K562 (cell line): Measurements from ENCODE around the gene DENND2A. TPM values are rescaled to one million over a fixed set of nuclear protein-coding genes. Genes with fewer than 3 reads are reported as not detected.

Experiments
- ATAC-seq: fragments of 200-7000 bp; cut with Tn5 transposase; 3 replicates; pipeline ENCODE4 v1.9.1; 2020; ENCODE audit warnings: moderate library complexity
- BruUV-seq: library from RNA; stranded (reverse); fragments of 400-500 nt; replicated peaks from 2 replicates; lab custom pipeline; 2021; lab: Mats Ljungman, UMichigan
- CTCF ChIA-PET: fragments of 300-600 bp; formaldehyde crosslinking; extraction: SDS; loops from one replicate; lab custom pipeline; 2021; ENCODE audit warnings: low intra/inter-chr PET ratio; lab: Yijun Ruan, JAX
- POLR2A ChIA-PET: fragments of 300-600, 350-650 bp; sonication (Branson Sonifier 250); formaldehyde crosslinking; extraction: SDS; loops from one replicate; lab custom pipeline; 2021; ENCODE audit warnings: antibody characterized with exemption, inconsistent platforms; lab: Yijun Ruan, JAX
- DNase-seq, 4 experiments: peaks; one replicate each; pipeline versions ENCODE4 v3.0.0 to v3.0.0-alpha.2; 2011 to 2018; ENCODE audit warnings: low spot score in 3 of 4, mixed read lengths in 3 of 4; ENCODE audit errors: extremely low read depth in 1 of 4
- FAIRE-seq: peaks from 2 replicates; lab custom pipeline; 2011; peaks lifted over from hg19 to GRCh38; lab: Jason Lieb, UNC
- H2AFZ ChIP-seq: 2 replicates; pipeline ENCODE4 v1.6.0; 2011; ENCODE audit warnings: low read depth, low read length, control low read depth, inconsistent platforms
- H3K27ac ChIP-seq: fragments of 200-600 bp; 3 replicates; pipeline ENCODE4 v1.8.0; 2011; ENCODE audit warnings: low read depth, mild to moderate bottlenecking, control low read depth, inconsistent platforms, low read length, moderate library complexity, mixed read lengths; ENCODE audit errors: extremely low read depth
- H3K27me3 ChIP-seq, 2 experiments: fragments of 300-600 bp in 1 of 2; 2 replicates in 1 of 2; 3 replicates in 1 of 2; pipeline versions ENCODE4 v1.6.0 to v1.8.0; 2011; ENCODE audit warnings: inconsistent platforms in 2 of 2, low read length in 2 of 2, mild to moderate bottlenecking in 1 of 2, mixed read lengths in 1 of 2, moderate library complexity in 1 of 2; ENCODE audit not compliant: control insufficient read depth in 2 of 2, insufficient read depth in 2 of 2
- H3K36me3 ChIP-seq: fragments of 300-600 bp; 3 replicates; pipeline ENCODE4 v1.8.0; 2011; ENCODE audit warnings: mild to moderate bottlenecking, low read length, inconsistent platforms; ENCODE audit not compliant: control insufficient read depth, insufficient read depth
- H3K4me1 ChIP-seq, 2 experiments: fragments of 200-600 bp in 1 of 2; replicated peaks in 1 of 2; 2 replicates in 1 of 2; 3 replicates in 1 of 2; pipeline versions ENCODE4 v1.5.1 to v1.8.0; 2011; ENCODE audit warnings: inconsistent platforms in 2 of 2, low read length in 2 of 2, mild to moderate bottlenecking in 1 of 2, mixed read lengths in 1 of 2, moderate library complexity in 1 of 2; ENCODE audit not compliant: control insufficient read depth in 2 of 2, insufficient read depth in 2 of 2
- H3K4me2 ChIP-seq: 2 replicates; pipeline ENCODE4 v1.6.1; 2011; ENCODE audit warnings: low read length, control low read depth, inconsistent platforms, mixed read lengths; ENCODE audit not compliant: insufficient read depth
- H3K4me3 ChIP-seq: fragments of 200-600 bp; sonication (generic), shearing (Covaris generic); 2 replicates; pipeline ENCODE4 v1.5.1; 2016; ENCODE audit warnings: control low read depth, inconsistent platforms
- H3K79me2 ChIP-seq: fragments of 200-600 bp; 3 replicates; pipeline ENCODE4 v1.8.0; 2011; ENCODE audit warnings: low read length, inconsistent platforms; ENCODE audit not compliant: control insufficient read depth, insufficient read depth
- H3K9ac ChIP-seq, 2 experiments: 2 replicates each; pipeline versions ENCODE4 v1.6.0 to v1.6.1; 2011; ENCODE audit warnings: low read depth in 2 of 2, low read length in 2 of 2, control low read depth in 1 of 2, inconsistent platforms in 1 of 2, mild to moderate bottlenecking in 1 of 2, mixed read lengths in 1 of 2; ENCODE audit not compliant: insufficient read depth in 1 of 2
- H3K9me1 ChIP-seq: one replicate; pipeline ENCODE4 v1.6.0; 2011; ENCODE audit warnings: inconsistent platforms, mild to moderate bottlenecking, low read length, moderate library complexity; ENCODE audit not compliant: control insufficient read depth, insufficient read depth
- H3K9me3 ChIP-seq: replicated peaks from 2 replicates; pipeline ENCODE4 v1.5.1; 2011; ENCODE audit warnings: low read depth, low read length, inconsistent platforms; ENCODE audit not compliant: control insufficient read depth, insufficient read depth
- H4K20me1 ChIP-seq: replicated peaks from 2 replicates; pipeline ENCODE4 v1.6.1; 2011; ENCODE audit warnings: low read length, inconsistent platforms, mixed read lengths; ENCODE audit not compliant: control insufficient read depth, insufficient read depth
- BCL6 ChIP-seq: fragments of 250-450 bp; sonication (Bioruptor Pico); IDR thresholded peaks from 2 replicates; pipeline ENCODE4 v1.4.0; 2020
- CAMTA2 ChIP-seq: fragments of 250-450 bp; sonication (Bioruptor Pico); conservative IDR thresholded peaks from 2 replicates; pipeline ENCODE4 v1.5.1; 2022
- CEBPB ChIP-seq: fragments of 450-650 bp; IDR thresholded peaks from 2 replicates; pipeline ENCODE4 v1.6.1; 2016; ENCODE audit warnings: missing genetic modification characterization, missing compliant biosample characterization
- FOXK2 ChIP-seq, 2 experiments: fragments of 450-650 bp; IDR thresholded peaks in 1 of 2; conservative IDR thresholded peaks in 1 of 2; 2 replicates each; pipeline ENCODE4 v1.6.1; 2016; ENCODE audit warnings: low read depth in 2 of 2, mild to moderate bottlenecking in 1 of 2
- MXI1 ChIP-seq: IDR thresholded peaks from 2 replicates; pipeline ENCODE4 v1.6.1; 2011; ENCODE audit warnings: low read depth, mild to moderate bottlenecking, improper control_type of control experiment, low read length
- NFXL1 ChIP-seq: fragments of 450-650 bp; formaldehyde crosslinking; IDR thresholded peaks from 2 replicates; pipeline ENCODE4 v1.4.0; 2021; ENCODE audit warnings: mild to moderate bottlenecking
- PHF21A ChIP-seq: fragments of 450-650 bp; IDR thresholded peaks from 2 replicates; pipeline ENCODE4 v1.6.1; 2017; ENCODE audit warnings: low read depth, borderline replicate concordance
- POU5F1 ChIP-seq: fragments of 150-350 bp; IDR thresholded peaks from 2 replicates; pipeline ENCODE4 v1.6.1; 2014; ENCODE audit warnings: borderline replicate concordance, low read length, low read depth, mild to moderate bottlenecking; ENCODE audit not compliant: partially characterized antibody
- PTRF ChIP-seq: fragments of 450-650 bp; IDR thresholded peaks from 2 replicates; pipeline ENCODE4 v1.6.1; 2016; ENCODE audit warnings: mild to moderate bottlenecking, missing genetic modification characterization, missing compliant biosample characterization
- STAT5A ChIP-seq: IDR thresholded peaks from 2 replicates; pipeline ENCODE4 v1.6.1; 2012; ENCODE audit warnings: low read length, inconsistent platforms, borderline replicate concordance
- STAT5B ChIP-seq: fragments of 250-450 bp; sonication (Bioruptor Pico); IDR thresholded peaks from 2 replicates; pipeline ENCODE4 v1.8.0; 2021; ENCODE audit warnings: mild to moderate bottlenecking, inconsistent platforms
- YBX1 ChIP-seq: fragments of 450-650 bp; IDR thresholded peaks from 2 replicates; pipeline ENCODE4 v1.7.1; 2016; ENCODE audit warnings: mild to moderate bottlenecking
- ZNF184 ChIP-seq: sonication (generic); formaldehyde crosslinking; IDR thresholded peaks from 2 replicates; pipeline ENCODE4 v1.5.0; 2020; ENCODE audit warnings: missing genetic modification reagents
- ZNF444 ChIP-seq: fragments of 250-450 bp; sonication (Bioruptor Pico); IDR thresholded peaks from 2 replicates; pipeline ENCODE4 v1.4.0; 2020; ENCODE audit warnings: mild to moderate bottlenecking, moderate library complexity
- WGBS: fragments of 100-300 bp; shearing (Covaris generic); methylation state at CpG from one replicate; pipeline ENCODE4 v1.1.6; 2016; ENCODE audit warnings: low coverage, mixed read lengths; ENCODE audit not compliant: insufficient coverage; ENCODE audit errors: missing lambda C conversion rate; 5-methylcytosine and 5-hydroxymethylcytosine counted together
- in situ Hi-C: fragments of 300-500 bp; cut with MboI; formaldehyde crosslinking; loops from 4 replicates; pipeline ENCODE4 v1.15.0; 2018; ENCODE audit warnings: inconsistent platforms, mixed read lengths
- intact Hi-C: fragments of 100-400 bp; cut with micrococcal nuclease; formaldehyde crosslinking; loops from 2 replicates; pipeline ENCODE4 v1.14.2; 2022
- polyA plus RNA-seq, 8 experiments: library from polyadenylated mRNA; depleted of rRNA in 4 of 8; stranded (reverse) in 5 of 8; unstranded in 3 of 8; fragments of >200 nt; fragmentation: Nextera tagmentation in 2 of 8; fragmentation: Illumina TruSeq in 1 of 8; extraction: Ambion mirVana in 2 of 8; extraction: Trizol in 1 of 8; gene quantifications; 2 replicates each; pipeline versions ENCODE4 v1.2.1 to v1.2.3, GENCODE V29; 2011 to 2014; ENCODE audit warnings: inconsistent platforms in 1 of 8, missing spikeins in 1 of 8
- total RNA-seq, 7 experiments: library from RNA; depleted of rRNA in 6 of 7; stranded (reverse); fragments of >200 nt in 6 of 7; fragmentation: Illumina TruSeq in 2 of 7; extraction: Trizol in 2 of 7; gene quantifications; 2 replicates each; pipeline versions ENCODE4 v1.2.1 to v1.2.3, GENCODE V29; 2011 to 2021; ENCODE audit warnings: low replicate concordance in 1 of 7

DENND2A gene
- total and polyA plus RNA-seq, 9 of the 15 experiments (the other 6 are each of a cell fraction or from before 2014, with no cell fraction given): not detected

- ATAC-seq: no peak
- Histone ChIP-seq H3K4me1 (no peaks in the 10 kb centered on the region), H3K9me1 (no peaks in the 10 kb centered on the region), H3K79me2 (no peaks in the 10 kb centered on the region), H3K36me3 (no peaks in the 10 kb centered on the region), H3K27me3 (peaks cover 50 to 73% of the 10 kb centered on the region in 2 experiments), H3K4me3 (no peak overlapping the region), H2AFZ (no peak overlapping the region)
- POLR2A ChIA-PET: interaction anchor here (0.6 kb wide), 1 partner anchor 20 kb away, joined by 3 read pairs; no protein-coding TSS in a partner anchor
- CTCF ChIA-PET: no interaction called here
- intact Hi-C loops: no loop called here
- TF ChIP-seq STAT5A (no peak), BCL6 (no peak), YBX1 (no peak), CAMTA2 (CRISPR knock-in tag) (no peak), STAT5B (no peak), PHF21A (no peak), NFXL1 (CRISPR knock-in tag) (no peak), FOXK2 (conservative IDR thresholded peaks at IDR 0.05 in 1 of 2, IDR thresholded peaks at IDR 0.05 in 1 of 2; ENCODE audit: low read depth in 2 of 2) (no peak), CEBPB (tag) (no peak), PTRF (tag) (no peak), MXI1 (no peak), POU5F1 (no peak), ZNF184 (CRISPR knock-in tag) (no peak), ZNF444 (CRISPR knock-in tag) (no peak)
- TF ChIP-seq, all 486 proteins: peak for 0
- FAIRE-seq: no peak
- Histone ChIP-seq H3K4me2 (no peak overlapping the region), H3K9me3 (no peaks in the 10 kb centered on the region), H4K20me1 (0 out of 2 replicates have a peak, but pooled peaks cover 7% of the 10 kb centered on the region), H3K9ac (no peak overlapping the region), H3K27ac (no peak overlapping the region)
- BruUV-seq: no TSS peak
- WGBS: 1% methylated on average over 6 of the region's 6 CpGs
- no peak for DNase-seq
- in situ Hi-C loops: no loop called here
Observed at GRCh38 chr7:140623980-140624379, 16.6 kb downstream of the DENND2A start.
